Lower leg skin (tissue), 3 donors: ENCODE results near the gene KIF21B.

Experiments
- CTCF ChIP-seq, 3 donors: fragments of 450-650 bp; IDR thresholded peaks; one replicate each; pipeline ENCODE4 v1.5.1; 2016; ENCODE audit warnings: antibody characterized with exemption in 3 of 3, mild to moderate bottlenecking in 3 of 3, moderate library complexity in 2 of 3
- POLR2A ChIP-seq, 2 donors: fragments of 450-650 bp; IDR thresholded peaks; one replicate each; pipeline ENCODE4 v1.6.1; 2016 to 2017; ENCODE audit warnings: antibody characterized with exemption in 2 of 2, mild to moderate bottlenecking in 1 of 2, moderate library complexity in 1 of 2

GRCh38 chr1:201063145-201063544, 39.6 kb upstream of the KIF21B start:
- TF ChIP-seq CTCF (IDR thresholded peaks at IDR 0.05) (no peak), POLR2A (IDR thresholded peaks at IDR 0.05) (no peak)
